K562 (cell line): ENCODE data around the gene PPP1R9A. TPM values are rescaled to one million over a fixed set of nuclear protein-coding genes. Genes with fewer than 3 reads are reported as not detected.

Source experiments
- ATAC-seq: fragments of 200-7000 bp; cut with Tn5 transposase; 3 replicates; pipeline ENCODE4 v1.9.1; 2020; ENCODE audit warnings: moderate library complexity
- BruUV-seq: library from RNA; stranded (reverse); fragments of 400-500 nt; replicated peaks from 2 replicates; lab custom pipeline; 2021; lab: Mats Ljungman, UMichigan
- CTCF ChIA-PET: fragments of 300-600 bp; formaldehyde crosslinking; extraction: SDS; loops from one replicate; lab custom pipeline; 2021; ENCODE audit warnings: low intra/inter-chr PET ratio; lab: Yijun Ruan, JAX
- POLR2A ChIA-PET: fragments of 300-600, 350-650 bp; sonication (Branson Sonifier 250); formaldehyde crosslinking; extraction: SDS; loops from one replicate; lab custom pipeline; 2021; ENCODE audit warnings: antibody characterized with exemption, inconsistent platforms; lab: Yijun Ruan, JAX
- DNase-seq, 4 experiments: peaks; one replicate each; pipeline versions ENCODE4 v3.0.0 to v3.0.0-alpha.2; 2011 to 2018; ENCODE audit warnings: low spot score in 3 of 4, mixed read lengths in 3 of 4; ENCODE audit errors: extremely low read depth in 1 of 4
- FAIRE-seq: peaks from 2 replicates; lab custom pipeline; 2011; peaks lifted over from hg19 to GRCh38; lab: Jason Lieb, UNC
- H2AFZ ChIP-seq: 2 replicates; pipeline ENCODE4 v1.6.0; 2011; ENCODE audit warnings: low read depth, low read length, control low read depth, inconsistent platforms
- H3K27ac ChIP-seq: fragments of 200-600 bp; 3 replicates; pipeline ENCODE4 v1.8.0; 2011; ENCODE audit warnings: low read depth, mild to moderate bottlenecking, control low read depth, inconsistent platforms, low read length, moderate library complexity, mixed read lengths; ENCODE audit errors: extremely low read depth
- H3K27me3 ChIP-seq, 2 experiments: fragments of 300-600 bp in 1 of 2; 2 replicates in 1 of 2; 3 replicates in 1 of 2; pipeline versions ENCODE4 v1.6.0 to v1.8.0; 2011; ENCODE audit warnings: inconsistent platforms in 2 of 2, low read length in 2 of 2, mild to moderate bottlenecking in 1 of 2, mixed read lengths in 1 of 2, moderate library complexity in 1 of 2; ENCODE audit not compliant: control insufficient read depth in 2 of 2, insufficient read depth in 2 of 2
- H3K36me3 ChIP-seq: fragments of 300-600 bp; 3 replicates; pipeline ENCODE4 v1.8.0; 2011; ENCODE audit warnings: mild to moderate bottlenecking, low read length, inconsistent platforms; ENCODE audit not compliant: control insufficient read depth, insufficient read depth
- H3K4me1 ChIP-seq, 2 experiments: fragments of 200-600 bp in 1 of 2; replicated peaks in 1 of 2; 2 replicates in 1 of 2; 3 replicates in 1 of 2; pipeline versions ENCODE4 v1.5.1 to v1.8.0; 2011; ENCODE audit warnings: inconsistent platforms in 2 of 2, low read length in 2 of 2, mild to moderate bottlenecking in 1 of 2, mixed read lengths in 1 of 2, moderate library complexity in 1 of 2; ENCODE audit not compliant: control insufficient read depth in 2 of 2, insufficient read depth in 2 of 2
- H3K4me2 ChIP-seq: 2 replicates; pipeline ENCODE4 v1.6.1; 2011; ENCODE audit warnings: low read length, control low read depth, inconsistent platforms, mixed read lengths; ENCODE audit not compliant: insufficient read depth
- H3K4me3 ChIP-seq: fragments of 200-600 bp; sonication (generic), shearing (Covaris generic); 2 replicates; pipeline ENCODE4 v1.5.1; 2016; ENCODE audit warnings: control low read depth, inconsistent platforms
- H3K79me2 ChIP-seq: fragments of 200-600 bp; 3 replicates; pipeline ENCODE4 v1.8.0; 2011; ENCODE audit warnings: low read length, inconsistent platforms; ENCODE audit not compliant: control insufficient read depth, insufficient read depth
- H3K9ac ChIP-seq, 2 experiments: 2 replicates each; pipeline versions ENCODE4 v1.6.0 to v1.6.1; 2011; ENCODE audit warnings: low read depth in 2 of 2, low read length in 2 of 2, control low read depth in 1 of 2, inconsistent platforms in 1 of 2, mild to moderate bottlenecking in 1 of 2, mixed read lengths in 1 of 2; ENCODE audit not compliant: insufficient read depth in 1 of 2
- H3K9me1 ChIP-seq: one replicate; pipeline ENCODE4 v1.6.0; 2011; ENCODE audit warnings: inconsistent platforms, mild to moderate bottlenecking, low read length, moderate library complexity; ENCODE audit not compliant: control insufficient read depth, insufficient read depth
- H3K9me3 ChIP-seq: replicated peaks from 2 replicates; pipeline ENCODE4 v1.5.1; 2011; ENCODE audit warnings: low read depth, low read length, inconsistent platforms; ENCODE audit not compliant: control insufficient read depth, insufficient read depth
- H4K20me1 ChIP-seq: replicated peaks from 2 replicates; pipeline ENCODE4 v1.6.1; 2011; ENCODE audit warnings: low read length, inconsistent platforms, mixed read lengths; ENCODE audit not compliant: control insufficient read depth, insufficient read depth
- BRD9 ChIP-seq: fragments of 450-650 bp; IDR thresholded peaks from 2 replicates; pipeline ENCODE4 v1.6.1; 2018; ENCODE audit warnings: low read depth; ENCODE audit not compliant: partially characterized antibody
- C11orf30 ChIP-seq: fragments of 450-650 bp; IDR thresholded peaks from 2 replicates; pipeline ENCODE4 v1.6.1; 2016; ENCODE audit warnings: low read depth, mild to moderate bottlenecking
- CREB1 ChIP-seq, 2 experiments: sonication (generic) in 1 of 2; formaldehyde crosslinking in 1 of 2; IDR thresholded peaks; 2 replicates each; pipeline versions ENCODE4 v1.6.1 to v1.8.0; 2012 to 2022; ENCODE audit warnings: inconsistent platforms in 1 of 2, mild to moderate bottlenecking in 1 of 2, missing genetic modification reagents in 1 of 2, moderate library complexity in 1 of 2
- GTF3C2 ChIP-seq: IDR thresholded peaks from 3 replicates; pipeline ENCODE4 v1.6.1; 2011; ENCODE audit warnings: borderline replicate concordance, mild to moderate bottlenecking, moderate library complexity; ENCODE audit not compliant: insufficient read length; ENCODE audit errors: extremely low read depth
- MCM5 ChIP-seq: fragments of 450-650 bp; IDR thresholded peaks from 2 replicates; pipeline ENCODE4 v1.6.1; 2016; ENCODE audit warnings: low read depth
- MEF2A ChIP-seq: IDR thresholded peaks from 2 replicates; pipeline ENCODE4 v1.6.1; 2011; ENCODE audit warnings: low read depth, mild to moderate bottlenecking, low read length, moderate library complexity; ENCODE audit not compliant: control insufficient read depth
- MYNN ChIP-seq, 2 experiments: sonication (generic); formaldehyde crosslinking in 1 of 2; IDR thresholded peaks; 2 replicates each; pipeline versions ENCODE4 v1.5.0 to v1.6.1; 2016 to 2020; ENCODE audit warnings: antibody characterized with exemption in 1 of 2, missing genetic modification reagents in 1 of 2
- PHTF2 ChIP-seq: fragments of 250-450 bp; sonication (Bioruptor Pico); IDR thresholded peaks from 2 replicates; pipeline ENCODE4 v1.5.0; 2021; ENCODE audit warnings: mild to moderate bottlenecking
- PREB ChIP-seq: sonication (generic); formaldehyde crosslinking; IDR thresholded peaks from 2 replicates; pipeline ENCODE4 v1.8.1; 2023; ENCODE audit warnings: mild to moderate bottlenecking, missing genetic modification reagents
- RFX5 ChIP-seq: IDR thresholded peaks from 2 replicates; pipeline ENCODE4 v1.6.1; 2011; ENCODE audit warnings: low read depth, mild to moderate bottlenecking, improper control_type of control experiment, low read length
- TOE1 ChIP-seq, 2 experiments: fragments of 450-650 bp in 1 of 2; sonication (generic) in 1 of 2; formaldehyde crosslinking in 1 of 2; IDR thresholded peaks; 2 replicates each; pipeline versions ENCODE4 v1.7.1 to v1.8.0; 2016 to 2022; ENCODE audit warnings: borderline replicate concordance in 2 of 2, mild to moderate bottlenecking in 2 of 2, antibody characterized with exemption in 1 of 2, inconsistent platforms in 1 of 2, low read depth in 1 of 2, missing genetic modification reagents in 1 of 2, moderate library complexity in 1 of 2
- XRCC5 ChIP-seq: fragments of 200-400 bp; formaldehyde crosslinking; IDR thresholded peaks from 2 replicates; pipeline ENCODE4 v1.6.1; 2017; ENCODE audit warnings: low read depth, mild to moderate bottlenecking, low read length
- ZNF134 ChIP-seq: fragments of 250-450 bp; sonication (Bioruptor Pico); conservative IDR thresholded peaks from 2 replicates; pipeline ENCODE4 v1.4.0; 2020
- ZNF140 ChIP-seq: fragments of 250-450 bp; sonication (Bioruptor Pico); IDR thresholded peaks from 2 replicates; pipeline ENCODE4 v1.8.0; 2021; ENCODE audit warnings: moderate library complexity, mild to moderate bottlenecking, inconsistent platforms
- ZNF583 ChIP-seq: fragments of 250-450 bp; sonication (Bioruptor Pico); IDR thresholded peaks from 2 replicates; pipeline ENCODE4 v1.4.0; 2020
- ZNF707 ChIP-seq: fragments of 250-450 bp; sonication (Bioruptor Pico); conservative IDR thresholded peaks from 2 replicates; pipeline ENCODE4 v1.8.0; 2022; ENCODE audit warnings: inconsistent platforms, mild to moderate bottlenecking, moderate library complexity
- WGBS: fragments of 100-300 bp; shearing (Covaris generic); methylation state at CpG from one replicate; pipeline ENCODE4 v1.1.6; 2016; ENCODE audit warnings: low coverage, mixed read lengths; ENCODE audit not compliant: insufficient coverage; ENCODE audit errors: missing lambda C conversion rate; 5-methylcytosine and 5-hydroxymethylcytosine counted together
- in situ Hi-C: fragments of 300-500 bp; cut with MboI; formaldehyde crosslinking; loops from 4 replicates; pipeline ENCODE4 v1.15.0; 2018; ENCODE audit warnings: inconsistent platforms, mixed read lengths
- intact Hi-C: fragments of 100-400 bp; cut with micrococcal nuclease; formaldehyde crosslinking; loops from 2 replicates; pipeline ENCODE4 v1.14.2; 2022
- polyA plus RNA-seq, 8 experiments: library from polyadenylated mRNA; depleted of rRNA in 4 of 8; stranded (reverse) in 5 of 8; unstranded in 3 of 8; fragments of >200 nt; fragmentation: Nextera tagmentation in 2 of 8; fragmentation: Illumina TruSeq in 1 of 8; extraction: Ambion mirVana in 2 of 8; extraction: Trizol in 1 of 8; gene quantifications; 2 replicates each; pipeline versions ENCODE4 v1.2.1 to v1.2.3, GENCODE V29; 2011 to 2014; ENCODE audit warnings: inconsistent platforms in 1 of 8, missing spikeins in 1 of 8
- total RNA-seq, 7 experiments: library from RNA; depleted of rRNA in 6 of 7; stranded (reverse); fragments of >200 nt in 6 of 7; fragmentation: Illumina TruSeq in 2 of 7; extraction: Trizol in 2 of 7; gene quantifications; 2 replicates each; pipeline versions ENCODE4 v1.2.1 to v1.2.3, GENCODE V29; 2011 to 2021; ENCODE audit warnings: low replicate concordance in 1 of 7

PPP1R9A gene
- total and polyA plus RNA-seq, 9 of the 15 experiments (the other 6 are each of a cell fraction or from before 2014, with no cell fraction given): 0.24 TPM; not detected in 8

DNA sequence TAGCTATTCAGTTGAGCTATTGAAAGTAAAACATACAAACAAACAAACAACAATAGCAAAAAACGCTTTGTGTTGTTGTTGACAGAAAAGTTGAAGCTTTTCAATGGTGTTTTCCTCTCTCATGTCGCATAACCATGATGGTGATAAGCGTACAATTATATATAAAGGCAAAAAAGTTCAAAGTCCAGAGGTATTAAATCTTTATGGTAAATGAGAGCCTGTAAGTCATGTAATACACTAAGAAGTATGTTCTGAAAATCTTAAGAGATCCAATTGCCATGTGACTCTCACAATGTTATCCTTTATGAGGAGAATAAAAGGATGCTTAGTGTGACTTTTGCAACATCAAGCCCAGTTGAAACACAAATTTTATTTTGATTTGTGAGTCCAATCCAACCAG lies 93.9 kb downstream of the PPP1R9A start:
- TF ChIP-seq TOE1 (IDR thresholded peaks at IDR 0.05; ENCODE audit: borderline replicate concordance) (no peak), TOE1 (CRISPR knock-in tag; IDR thresholded peaks at IDR 0.05; ENCODE audit: borderline replicate concordance, low read depth) (no peak), ZNF707 (CRISPR knock-in tag) (no peak), BRD9 (no peak), MEF2A (no peak), CREB1 (IDR thresholded peaks at IDR 0.05) (no peak), CREB1 (CRISPR knock-in tag; IDR thresholded peaks at IDR 0.05) (no peak), PHTF2 (CRISPR knock-in tag) (no peak), MYNN (IDR thresholded peaks at IDR 0.05) (no peak), MYNN (CRISPR knock-in tag; IDR thresholded peaks at IDR 0.05) (no peak), ZNF140 (CRISPR knock-in tag) (no peak), ZNF134 (CRISPR knock-in tag) (no peak), RFX5 (no peak), GTF3C2 (no peak), ZNF583 (CRISPR knock-in tag) (no peak), MCM5 (no peak), XRCC5 (no peak), PREB (CRISPR knock-in tag) (no peak), C11orf30 (no peak)
- H3K4me1 ChIP-seq: no peaks in the 10 kb centered on the region
- DNase-seq: no peak
- no peaks in the 10 kb centered on the region for H4K20me1 ChIP-seq
- H3K79me2 ChIP-seq: no peaks in the 10 kb centered on the region
- ATAC-seq: no peak
- in situ Hi-C loops (no loop called here), intact Hi-C loops (no loop called here)
- H3K27ac ChIP-seq: no peak overlapping the region
- no peak overlapping the region for H3K4me2 ChIP-seq
- H3K4me3 ChIP-seq: no peak overlapping the region
- 0% methylated on average over 3 of the region's 3 CpGs for WGBS
- CTCF ChIA-PET: no interaction called here
- no peaks in the 10 kb centered on the region for H3K36me3 ChIP-seq
- POLR2A ChIA-PET: no interaction called here
- H3K27me3 ChIP-seq: no peaks in the 10 kb centered on the region
- H2AFZ ChIP-seq: no peak overlapping the region
- FAIRE-seq: no peak
- H3K9ac ChIP-seq: no peak overlapping the region
- H3K9me1 ChIP-seq: no peaks in the 10 kb centered on the region
- no peaks in the 10 kb centered on the region for H3K9me3 ChIP-seq
- BruUV-seq: no TSS peak
